ENCODE data around the gene MKLN1.

MKLN1 gene

GRCh38 chr7:131352032-131352431, 24.4 kb downstream of the MKLN1 start:
- H3K4me3 ChIP-seq (replicated peaks; ENCODE audit: low read depth, low read length) = no peak overlapping the region
- TF ChIP-seq CTCF (IDR thresholded peaks at IDR 0.05; ENCODE audit: low read depth, low read length, missing control alignments) = no peak
- DNase-seq (ENCODE audit: extremely low read depth, low read depth) = no peak

GRCh38 chr7:131354390-131354789, 26.7 kb downstream of the MKLN1 start:
- H3K4me3 ChIP-seq (replicated peaks; ENCODE audit: low read depth, low read length) = no peak overlapping the region
- no peak for DNase-seq (ENCODE audit: extremely low read depth, low read depth)
- no peak for TF ChIP-seq CTCF (IDR thresholded peaks at IDR 0.05; ENCODE audit: low read depth, low read length, missing control alignments)

- no peak for DNase-seq (ENCODE audit: extremely low read depth, low read depth)
- TF ChIP-seq CTCF (IDR thresholded peaks at IDR 0.05; ENCODE audit: low read depth, low read length, missing control alignments) = no peak
- no peak overlapping the region for H3K4me3 ChIP-seq (replicated peaks; ENCODE audit: low read depth, low read length)
These were observed 28.5 kb downstream of the MKLN1 start for GRCh38 chr7:131355917-131356777.

- no peak for DNase-seq (ENCODE audit: extremely low read depth, low read depth)
- no peak for TF ChIP-seq CTCF (IDR thresholded peaks at IDR 0.05; ENCODE audit: low read depth, low read length, missing control alignments)
- H3K4me3 ChIP-seq (replicated peaks; ENCODE audit: low read depth, low read length) = no peak overlapping the region
These were observed 29.7 kb downstream of the MKLN1 start for GRCh38 chr7:131357282-131357880.

GRCh38 chr7:131358636-131359035, 31.0 kb downstream of the MKLN1 start:
- H3K4me3 ChIP-seq (replicated peaks; ENCODE audit: low read depth, low read length) = no peak overlapping the region
- no peak for TF ChIP-seq CTCF (IDR thresholded peaks at IDR 0.05; ENCODE audit: low read depth, low read length, missing control alignments)
- DNase-seq (ENCODE audit: extremely low read depth, low read depth) = no peak

- no peak for TF ChIP-seq CTCF (IDR thresholded peaks at IDR 0.05; ENCODE audit: low read depth, low read length, missing control alignments)
These were observed 31.6 kb downstream of the MKLN1 start for GRCh38 chr7:131359136-131359776.

More at GRCh38 chr7:131359136-131359776, 31.6 kb downstream of the MKLN1 start:
- H3K4me3 ChIP-seq (replicated peaks; ENCODE audit: low read depth, low read length) = no peak overlapping the region
- DNase-seq (ENCODE audit: extremely low read depth, low read depth) = no peak

Data from HFF-Myc (cell line).